IPS DF 6.9 (cell line): ENCODE measurements around the gene GPR107.

Experiments
- DNase-seq: peaks from one replicate; pipeline ENCODE4 v3.0.0-alpha.2; 2013; ENCODE audit warnings: low read depth, low spot score
- H3K27ac ChIP-seq: one replicate; pipeline ENCODE4 v1.5.1; 2013; ENCODE audit warnings: low read length, control low read depth
- H3K27me3 ChIP-seq: 2 replicates; pipeline ENCODE4 v1.6.1; 2013; ENCODE audit warnings: mild to moderate bottlenecking, low read length; ENCODE audit not compliant: control insufficient read depth, insufficient read depth
- H3K36me3 ChIP-seq: 2 replicates; pipeline ENCODE4 v1.6.1; 2013; ENCODE audit warnings: low read length; ENCODE audit not compliant: control insufficient read depth, insufficient read depth
- H3K4me1 ChIP-seq: 2 replicates; pipeline ENCODE4 v1.6.1; 2013; ENCODE audit warnings: low read length; ENCODE audit not compliant: control insufficient read depth, insufficient read depth
- H3K4me3 ChIP-seq: 2 replicates; pipeline ENCODE4 v1.5.1; 2013; ENCODE audit warnings: mild to moderate bottlenecking, low read length
- H3K9me3 ChIP-seq: 2 replicates; pipeline ENCODE4 v1.6.1; 2013; ENCODE audit warnings: low read length, inconsistent platforms; ENCODE audit not compliant: control insufficient read depth, insufficient read depth
- WGBS: extraction: QIAGEN DNeasy Blood & Tissue Kit; methylation state at CpG from one replicate; pipeline ENCODE4 v1.1.7; 2013; ENCODE audit warnings: mixed read lengths, missing lambda C conversion rate; ENCODE audit not compliant: insufficient read length, insufficient coverage; 5-methylcytosine and 5-hydroxymethylcytosine counted together

The GPR107 gene

DNA sequence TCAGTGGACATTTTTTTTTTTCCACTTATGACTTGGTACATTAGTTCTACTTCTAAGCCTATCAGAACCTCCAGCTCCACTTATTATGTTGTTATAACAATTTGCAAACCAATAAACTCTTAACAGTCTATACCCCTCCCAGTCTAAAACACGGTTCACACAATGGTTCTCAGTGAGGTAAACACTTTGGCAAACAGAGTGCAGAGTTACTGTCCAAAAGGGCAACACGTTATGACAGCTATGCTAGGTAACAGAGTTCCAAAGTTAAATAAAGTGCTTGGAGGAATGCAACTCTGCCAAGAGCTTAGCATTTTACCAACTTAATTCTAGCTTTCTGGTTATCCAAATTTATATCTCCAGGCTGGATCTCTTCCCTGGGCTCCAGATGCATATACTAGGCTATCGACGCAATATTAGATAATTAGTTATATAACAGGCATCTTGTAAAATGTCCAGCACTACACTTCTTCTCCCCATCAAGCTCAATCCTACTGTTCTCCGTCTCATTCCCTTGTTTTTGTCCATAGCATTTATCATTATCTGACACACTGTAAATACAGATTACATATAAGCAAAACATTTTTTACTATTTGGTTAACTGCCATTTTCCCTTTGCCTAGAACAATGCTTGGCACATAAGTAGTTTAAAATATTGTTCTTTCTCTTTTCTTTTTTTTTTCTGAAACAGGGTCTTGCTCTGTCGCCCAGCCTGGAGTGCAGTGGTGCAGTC is 25.0 kb upstream of the GPR107 start:
- no CpG with 5 or more reads among the region's 6 CpGs for WGBS
- Histone ChIP-seq H3K27ac (no peak overlapping the region), H3K36me3 (no peaks in the 10 kb centered on the region), H3K4me3 (no peak overlapping the region), H3K27me3 (no peaks in the 10 kb centered on the region), H3K4me1 (no peaks in the 10 kb centered on the region), H3K9me3 (no peaks in the 10 kb centered on the region; the same call in 1 of the 2 replicates)
- no peak for DNase-seq

DNA sequence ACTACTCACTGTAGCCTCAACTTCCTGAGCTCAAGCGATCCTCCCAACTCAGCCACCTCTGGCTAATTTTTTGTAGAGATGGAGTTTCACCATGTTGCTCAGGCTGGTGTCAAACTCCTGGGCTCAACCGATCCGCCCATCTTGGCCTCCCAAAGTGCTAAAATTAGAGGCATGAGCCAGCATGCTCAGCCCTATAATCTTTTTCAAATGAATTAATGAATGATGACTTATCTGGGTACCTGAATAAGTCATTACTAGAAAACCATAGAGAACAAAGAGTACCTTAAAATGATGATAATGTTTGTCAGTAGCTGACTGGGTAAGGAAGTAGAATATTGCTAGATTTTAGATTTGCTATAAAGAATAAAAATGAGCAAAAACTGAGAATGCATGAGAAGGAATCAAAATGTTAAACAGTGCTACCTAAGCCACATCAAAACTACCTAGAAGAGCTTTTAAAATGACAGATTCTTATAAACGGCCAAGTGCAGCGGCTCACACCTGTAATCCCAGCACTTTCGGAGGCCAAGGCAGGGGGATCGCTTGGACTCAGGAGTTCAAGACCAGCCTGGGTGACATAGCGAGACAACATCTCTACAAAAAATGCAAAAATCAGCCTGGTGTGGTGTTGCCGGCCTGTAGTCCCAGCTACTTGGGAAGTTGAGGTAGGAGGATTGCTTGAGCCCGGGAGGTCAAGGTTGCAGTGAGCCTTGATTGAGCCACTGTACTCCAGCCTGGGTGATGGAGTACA is 24.3 kb upstream of the GPR107 start:
- no peaks in the 10 kb centered on the region for H3K4me1 ChIP-seq
- WGBS, result no CpG with 5 or more reads among the region's 10 CpGs
- no peak overlapping the region for H3K27ac ChIP-seq
- H3K4me3 ChIP-seq, result no peak overlapping the region
- H3K9me3 ChIP-seq, result no peaks in the 10 kb centered on the region; the same call in 1 of the 2 replicates
- no peaks in the 10 kb centered on the region for H3K27me3 ChIP-seq
- H3K36me3 ChIP-seq, result no peaks in the 10 kb centered on the region
- no peak for DNase-seq

DNA sequence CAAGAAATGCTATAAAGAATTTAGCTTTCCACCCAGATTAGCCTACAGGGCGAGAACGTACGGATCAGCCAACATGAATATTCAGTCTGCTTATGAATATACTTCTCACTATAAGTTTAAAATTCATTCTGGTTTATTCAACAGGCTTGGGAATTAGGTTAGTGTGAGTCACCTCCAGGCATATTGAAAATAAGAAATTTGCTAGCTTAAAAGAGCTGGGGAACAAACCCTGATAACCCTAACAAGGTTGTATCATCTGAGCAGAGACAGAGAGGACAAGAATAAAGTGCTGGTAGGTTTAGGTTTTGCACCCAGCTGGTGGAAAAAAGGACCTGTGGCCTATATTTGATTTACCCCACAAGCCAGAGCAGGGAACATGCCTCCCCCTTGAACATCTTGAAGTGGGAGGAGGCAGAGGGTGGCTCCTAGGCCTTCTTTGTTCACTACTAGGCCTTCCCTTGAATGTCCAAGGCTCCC is 23.0 kb upstream of the GPR107 start:
- DNase-seq, result no peak
- Histone ChIP-seq H3K27me3 (no peaks in the 10 kb centered on the region), H3K9me3 (no peaks in the 10 kb centered on the region; the same call in 1 of the 2 replicates), H3K4me3 (no peak overlapping the region), H3K36me3 (no peaks in the 10 kb centered on the region), H3K4me1 (no peaks in the 10 kb centered on the region), H3K27ac (no peak overlapping the region)
- WGBS, result no CpG with 5 or more reads among the region's 3 CpGs

DNA sequence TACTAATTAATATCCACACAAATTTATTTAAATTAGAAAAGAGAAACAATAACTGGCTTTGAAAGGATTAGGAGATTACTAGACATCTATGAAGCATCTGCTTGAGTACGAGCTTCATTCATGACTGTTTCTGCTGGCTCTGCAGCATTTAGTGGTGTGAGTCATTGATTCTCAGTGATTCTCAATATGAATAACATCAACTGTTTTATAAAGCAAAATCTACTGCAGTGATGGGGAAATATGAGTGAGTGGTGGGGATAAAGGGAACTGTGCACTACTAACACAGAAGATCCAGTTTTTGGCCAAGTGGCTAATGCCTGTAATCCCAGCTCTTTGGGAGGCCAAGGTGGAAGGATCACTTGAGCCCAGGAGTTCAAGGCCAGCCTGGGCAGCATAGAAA is 19.1 kb upstream of the GPR107 start:
- no peaks in the 10 kb centered on the region for H3K27me3 ChIP-seq
- no CpG with 5 or more reads among the region's 1 CpG for WGBS
- no peak overlapping the region for H3K27ac ChIP-seq
- no peaks in the 10 kb centered on the region for H3K36me3 ChIP-seq
- no peaks in the 10 kb centered on the region for H3K4me1 ChIP-seq
- H3K9me3 ChIP-seq, result no peaks in the 10 kb centered on the region; the same call in 1 of the 2 replicates
- DNase-seq, result no peak
- H3K4me3 ChIP-seq, result no peak overlapping the region

DNA sequence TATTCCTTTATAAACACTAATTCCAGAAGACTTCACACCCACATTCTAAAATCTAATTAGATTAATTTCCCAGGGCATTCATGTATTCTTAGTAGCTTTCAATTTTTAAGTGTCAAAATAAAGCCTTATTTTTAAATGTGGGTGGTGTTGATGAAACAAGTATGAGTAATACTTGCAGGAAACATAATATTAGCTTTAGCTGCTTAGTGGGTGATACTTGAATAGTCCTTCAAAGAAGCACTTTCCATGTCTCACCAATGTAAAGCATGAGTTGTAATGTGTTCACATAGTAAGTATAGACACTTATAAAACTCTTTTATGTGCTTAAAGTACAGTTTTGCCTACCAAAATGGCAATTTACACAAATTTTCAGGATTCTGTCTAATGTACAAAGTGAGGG is 17.6 kb upstream of the GPR107 start:
- H3K27ac ChIP-seq, result no peak overlapping the region
- H3K4me1 ChIP-seq, result no peaks in the 10 kb centered on the region
- DNase-seq, result no peak
- H3K36me3 ChIP-seq, result no peaks in the 10 kb centered on the region
- H3K27me3 ChIP-seq, result no peaks in the 10 kb centered on the region
- H3K9me3 ChIP-seq, result no peaks in the 10 kb centered on the region; the same call in 1 of the 2 replicates
- H3K4me3 ChIP-seq, result no peak overlapping the region

DNA sequence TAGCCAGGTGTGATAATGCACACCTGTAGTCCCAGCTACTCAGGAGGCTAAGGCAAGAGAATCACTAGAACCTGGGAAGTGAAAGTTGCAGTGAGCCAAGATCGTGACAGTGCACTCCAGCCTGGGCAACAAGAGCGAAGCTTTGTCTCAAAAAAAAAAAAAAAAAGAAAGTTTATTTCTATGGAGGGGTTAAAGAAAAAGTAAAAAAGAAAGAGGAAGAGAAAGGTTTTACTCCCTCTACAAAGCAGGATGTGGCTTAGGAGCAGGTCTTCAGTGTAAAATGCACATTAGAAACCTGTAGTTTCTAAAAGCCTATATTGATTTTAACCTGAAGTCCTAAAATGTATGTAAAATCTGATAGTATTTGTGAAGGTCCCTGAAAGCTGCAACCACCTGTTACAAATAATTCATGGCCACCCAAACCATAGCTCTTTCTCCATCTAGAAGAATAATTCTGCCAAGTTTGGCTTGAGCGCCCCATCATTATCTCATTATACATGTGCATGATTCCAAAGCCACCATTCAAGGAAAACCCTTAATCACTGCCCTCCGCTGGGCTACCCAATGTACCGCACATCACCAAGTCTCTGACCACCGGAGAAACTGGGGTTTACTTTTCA is 14.1 kb upstream of the GPR107 start:
- Histone ChIP-seq H3K27me3 (peaks cover 3% of the 10 kb centered on the region; the same call in 1 of the 2 replicates), H3K9me3 (no peaks in the 10 kb centered on the region), H3K36me3 (no peaks in the 10 kb centered on the region), H3K27ac (no peak overlapping the region), H3K4me3 (no peak overlapping the region), H3K4me1 (0 out of 2 replicates have a peak, but pooled peaks cover 3% of the 10 kb centered on the region)
- WGBS, result no CpG with 5 or more reads among the region's 6 CpGs
- no peak for DNase-seq

DNA sequence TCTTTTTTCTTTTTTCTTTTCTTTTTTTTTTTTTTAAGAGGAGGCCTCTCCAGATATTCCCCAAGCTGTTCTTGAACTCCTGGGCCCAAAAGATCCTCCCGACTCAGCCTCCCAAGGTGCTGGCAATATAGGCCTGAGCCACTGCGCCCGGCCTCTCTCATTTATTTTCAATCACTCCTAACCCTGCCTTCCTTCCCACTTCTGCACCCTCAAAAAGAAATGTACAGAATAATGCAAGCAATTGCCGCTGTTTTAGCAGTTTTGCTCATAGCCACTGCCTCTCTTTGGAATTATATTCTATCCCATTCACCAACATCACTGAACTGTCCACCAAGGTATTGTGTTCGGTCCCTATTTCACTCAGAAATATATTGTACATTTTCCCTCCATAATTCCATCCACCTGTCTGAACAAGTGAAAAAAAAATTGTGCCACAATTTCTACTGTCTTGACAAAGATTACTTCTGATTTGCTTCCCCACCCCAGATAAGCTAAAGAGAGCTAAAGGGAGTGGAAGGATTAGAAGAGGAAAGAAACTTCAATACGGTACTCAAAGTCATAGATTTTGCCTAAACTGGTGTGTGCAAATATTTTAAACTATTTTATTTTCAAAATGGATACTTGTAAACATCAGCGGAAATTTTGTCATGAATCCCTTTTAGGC is 12.6 kb upstream of the GPR107 start:
- DNase-seq, result no peak
- no CpG with 5 or more reads among the region's 7 CpGs for WGBS
- H3K36me3 ChIP-seq, result no peaks in the 10 kb centered on the region
- no peak overlapping the region for H3K27ac ChIP-seq
- no peak overlapping the region for H3K4me3 ChIP-seq
- H3K27me3 ChIP-seq, result peaks cover 3% of the 10 kb centered on the region
- H3K4me1 ChIP-seq, result 0 out of 2 replicates have a peak, but pooled peaks cover 3% of the 10 kb centered on the region
- no peaks in the 10 kb centered on the region for H3K9me3 ChIP-seq

DNA sequence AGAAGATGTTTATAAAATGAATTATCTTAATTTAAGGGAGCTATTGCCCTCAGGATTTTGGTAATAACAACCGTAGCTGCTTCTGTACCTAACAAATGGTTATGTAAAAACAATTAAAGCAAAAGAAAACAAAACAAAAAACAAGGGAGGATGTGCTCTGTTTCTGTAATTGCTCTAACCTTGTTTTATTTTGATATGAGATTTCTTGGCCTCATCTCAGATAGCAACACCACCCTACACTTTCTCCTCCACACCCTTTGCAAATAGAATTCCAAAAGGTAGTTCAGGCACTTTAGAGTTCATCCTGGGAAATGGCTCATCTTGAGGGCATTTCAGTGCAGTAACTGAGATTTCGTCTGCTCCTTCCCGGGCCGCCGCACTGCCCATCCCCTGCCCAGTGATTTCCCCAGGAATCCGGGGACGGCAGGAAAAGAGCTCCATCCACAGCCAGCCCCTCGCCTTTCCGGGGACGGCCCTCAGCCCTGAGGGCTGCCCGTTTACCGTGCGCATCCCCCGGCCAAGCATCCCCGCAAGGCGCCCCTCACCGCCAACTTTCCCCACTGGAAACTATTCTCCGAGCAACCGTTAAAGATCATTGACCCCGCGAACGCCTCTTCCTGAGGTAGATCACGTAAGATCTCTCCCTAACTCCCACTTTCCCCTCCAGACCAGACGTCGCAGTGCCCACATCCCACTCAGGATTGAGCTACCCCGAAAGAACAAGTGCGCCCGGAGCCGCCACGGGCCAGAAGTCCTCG is 11.9 kb upstream of the GPR107 start:
- Histone ChIP-seq H3K4me1 (0 out of 2 replicates have a peak, but pooled peaks cover 3% of the 10 kb centered on the region), H3K4me3 (peak overlapping the region; percentile 59), H3K27ac (no peak overlapping the region), H3K9me3 (no peaks in the 10 kb centered on the region), H3K36me3 (no peaks in the 10 kb centered on the region), H3K27me3 (peaks cover 3% of the 10 kb centered on the region)
- DNase-seq, result no peak
- WGBS, result no CpG with 5 or more reads among the region's 31 CpGs

DNA sequence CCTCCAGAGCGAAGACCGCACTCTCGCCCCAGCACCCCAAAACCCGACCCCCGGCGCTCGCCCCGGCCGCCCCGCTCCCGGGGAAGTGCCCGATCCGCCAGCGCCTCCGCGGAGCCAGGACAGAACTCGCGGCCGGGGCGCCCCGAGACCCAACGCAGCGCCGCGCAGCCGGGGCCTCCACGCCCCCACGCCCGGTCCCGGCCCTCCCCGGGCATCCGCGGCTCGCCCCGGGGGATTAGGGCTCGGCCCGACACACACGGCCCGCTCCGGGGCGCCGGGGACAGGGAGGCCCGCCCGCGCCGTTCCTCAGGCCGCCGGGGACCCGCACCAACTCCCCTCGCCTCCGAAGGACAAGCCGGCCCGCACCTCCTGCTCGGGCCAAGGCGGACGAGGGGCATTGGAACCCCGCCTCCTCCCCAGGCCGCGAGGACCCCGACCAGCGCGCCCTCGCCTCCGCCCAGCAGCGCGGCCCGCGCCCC is 11.3 kb upstream of the GPR107 start:
- Histone ChIP-seq H3K4me3 (peak overlapping the region; percentile 59), H3K4me1 (0 out of 2 replicates have a peak, but pooled peaks cover 3% of the 10 kb centered on the region), H3K27me3 (peaks cover 3% of the 10 kb centered on the region), H3K27ac (no peak overlapping the region), H3K36me3 (no peaks in the 10 kb centered on the region), H3K9me3 (no peaks in the 10 kb centered on the region)
- no peak for DNase-seq
- no CpG with 5 or more reads among the region's 68 CpGs for WGBS
